OCI-LY3 (cell line): ENCODE results near the gene AMDHD1.

Source experiments
- EZH2phosphoT487 ChIP-seq: fragments of 200-600 bp; shearing (Covaris generic); IDR thresholded peaks from 2 replicates; pipeline ENCODE4 v1.6.1; 2018; ENCODE audit warnings: antibody characterized with exemption, mixed run types, low read depth
- TF ChIP-seq, protein P1 (sequence below): fragments of 200-600, 300-600 bp; sonication (generic); IDR thresholded peaks from 2 replicates; pipeline ENCODE4 v1.5.1; 2014; ENCODE audit warnings: antibody characterized with exemption, low read length, low read depth

- TF ChIP-seq, protein P1, sequence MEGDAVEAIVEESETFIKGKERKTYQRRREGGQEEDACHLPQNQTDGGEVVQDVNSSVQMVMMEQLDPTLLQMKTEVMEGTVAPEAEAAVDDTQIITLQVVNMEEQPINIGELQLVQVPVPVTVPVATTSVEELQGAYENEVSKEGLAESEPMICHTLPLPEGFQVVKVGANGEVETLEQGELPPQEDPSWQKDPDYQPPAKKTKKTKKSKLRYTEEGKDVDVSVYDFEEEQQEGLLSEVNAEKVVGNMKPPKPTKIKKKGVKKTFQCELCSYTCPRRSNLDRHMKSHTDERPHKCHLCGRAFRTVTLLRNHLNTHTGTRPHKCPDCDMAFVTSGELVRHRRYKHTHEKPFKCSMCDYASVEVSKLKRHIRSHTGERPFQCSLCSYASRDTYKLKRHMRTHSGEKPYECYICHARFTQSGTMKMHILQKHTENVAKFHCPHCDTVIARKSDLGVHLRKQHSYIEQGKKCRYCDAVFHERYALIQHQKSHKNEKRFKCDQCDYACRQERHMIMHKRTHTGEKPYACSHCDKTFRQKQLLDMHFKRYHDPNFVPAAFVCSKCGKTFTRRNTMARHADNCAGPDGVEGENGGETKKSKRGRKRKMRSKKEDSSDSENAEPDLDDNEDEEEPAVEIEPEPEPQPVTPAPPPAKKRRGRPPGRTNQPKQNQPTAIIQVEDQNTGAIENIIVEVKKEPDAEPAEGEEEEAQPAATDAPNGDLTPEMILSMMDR, result no peak
- no peak for TF ChIP-seq EZH2phosphoT487
Measured at GRCh38 chr12:95980437-95980836, 37.3 kb downstream of the AMDHD1 start.
